Right ventricle myocardium inferior (tissue), 1 donor: ENCODE results near the gene SCGB1C1. TPM values are rescaled to one million over a fixed set of nuclear protein-coding genes. Genes with fewer than 3 reads are reported as not detected.

Experiments used
- ATAC-seq: fragments of 200-7000 bp; cut with Tn5 transposase; one replicate; pipeline ENCODE4 v1.9.1; 2020; ENCODE audit warnings: mild to moderate bottlenecking, moderate library complexity
- DNase-seq: peaks from one replicate; pipeline ENCODE4 v3.0.0; 2021; ENCODE audit errors: missing footprints
- intact Hi-C: fragments of 100-400 bp; cut with DNase I; formaldehyde crosslinking; loops from one replicate; pipeline ENCODE4 v1.11.0; 2022
- total RNA-seq: library from RNA; stranded (reverse); fragmentation: NEBNext Ultra II Directional; extraction: Animal tissue kit (Norgen Biotek cat#: 25700); gene quantifications from one replicate; pipeline ENCODE4 v1.2.1, GENCODE V29; 2021
- donor health status: DM: no; HTN: yes; CAD: no; lungs with severe emphysema.

SCGB1C1 gene
- total RNA-seq, 1 donor from 2014 or later, result not detected

GRCh38 chr11:203945-204586, 11.2 kb downstream of the SCGB1C1 start:
- no peak for DNase-seq

DNA sequence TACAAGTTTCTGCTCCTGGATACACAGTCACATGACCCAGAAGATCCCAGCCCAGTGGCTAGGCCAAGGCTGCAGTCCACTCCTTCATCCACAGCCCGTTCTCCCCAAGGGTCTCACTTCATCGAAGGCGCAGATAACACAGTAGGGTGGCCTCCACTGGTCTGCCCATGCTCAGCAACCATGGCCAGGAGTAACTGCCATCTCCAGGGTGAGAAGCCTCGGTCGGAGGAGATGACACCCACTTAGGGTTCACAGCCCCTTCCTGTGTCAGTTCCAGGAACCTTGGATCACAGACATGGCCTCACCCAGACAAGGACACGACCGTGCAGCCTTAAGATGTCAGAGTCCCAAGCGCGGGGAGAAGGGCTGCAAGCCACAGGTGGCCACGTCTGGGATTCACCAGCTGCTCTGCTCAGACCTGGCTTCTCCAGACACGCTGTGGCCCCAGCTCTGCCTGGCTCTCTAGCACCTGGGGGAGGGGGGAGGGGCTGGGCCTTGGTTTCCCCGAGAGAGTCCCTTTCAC, 11.8 kb downstream of the SCGB1C1 start:
- no peak for ATAC-seq
- no peak for DNase-seq
- intact Hi-C loops, result no loop called here

More at GRCh38 chr11:203945-204586, 11.2 kb downstream of the SCGB1C1 start:
- intact Hi-C loops, result no loop called here
- ATAC-seq, result no peak

DNA sequence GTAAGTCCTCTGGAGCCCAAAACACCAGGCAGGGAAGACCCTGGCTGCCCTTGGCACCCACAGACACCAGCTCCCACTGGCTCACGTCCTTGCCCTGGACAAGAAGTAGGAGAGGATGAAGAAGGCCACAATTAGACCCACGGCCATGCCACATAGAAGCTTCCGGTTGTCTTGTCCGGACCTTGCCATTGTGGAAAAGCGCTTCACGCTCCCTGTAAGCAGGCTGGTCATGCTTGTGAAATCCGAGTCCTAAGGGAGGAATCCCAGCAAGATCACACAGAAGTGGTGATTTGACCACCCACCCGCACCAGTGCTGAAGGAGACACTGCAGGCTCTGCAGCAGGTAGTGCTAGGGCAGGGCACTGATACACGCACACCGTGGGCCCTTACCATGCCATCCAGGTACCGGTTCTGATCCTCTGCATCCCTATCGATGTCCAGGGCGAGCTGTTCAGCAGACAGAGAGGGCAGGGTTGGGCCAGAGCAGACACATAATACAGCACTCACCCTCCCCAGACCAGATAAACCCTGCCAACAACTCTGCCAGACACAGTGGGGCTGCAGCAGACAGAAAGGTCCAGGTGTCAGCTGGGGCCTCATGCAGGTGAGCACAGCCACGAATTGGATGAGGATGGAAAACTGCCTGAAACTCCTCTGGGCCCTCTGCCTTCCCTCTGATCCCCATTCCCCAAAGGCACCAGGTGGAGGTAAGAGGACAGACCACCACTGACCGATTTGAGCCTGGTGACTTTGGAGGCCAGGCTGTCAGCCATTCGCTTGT, 12.5 kb downstream of the SCGB1C1 start:
- ATAC-seq (no peak), DNase-seq (no peak)
- intact Hi-C loops, result no loop called here

- ATAC-seq, result no peak
- no peak for DNase-seq
- intact Hi-C loops, result no loop called here
Measured at GRCh38 chr11:206002-206384, 13.1 kb downstream of the SCGB1C1 start.

GRCh38 chr11:206526-207207, 13.8 kb downstream of the SCGB1C1 start:
- DNase-seq (no peak), ATAC-seq (no peak)
- intact Hi-C loops, result loop anchor here (1.0 kb wide), 1 partner anchor 30 kb away; the partner anchor contains the start of genes PSMD13 and SIRT3

- peak; percentile 98 for DNase-seq
- intact Hi-C loops, result loop anchor here (1.0 kb wide), 1 partner anchor 29 kb away; the partner anchor contains the start of genes PSMD13 and SIRT3
- ATAC-seq, result peak; percentile 92
Measured at GRCh38 chr11:207208-207862, 14.5 kb downstream of the SCGB1C1 start, which contains the start of the genes BET1L and RIC8A. BET1L (minus strand) TSS chr11:207399; CDS start chr11:207321, 78 bp downstream. RIC8A (plus strand) TSS chr11:207708; CDS start chr11:208855, 1,147 bp downstream.

DNA sequence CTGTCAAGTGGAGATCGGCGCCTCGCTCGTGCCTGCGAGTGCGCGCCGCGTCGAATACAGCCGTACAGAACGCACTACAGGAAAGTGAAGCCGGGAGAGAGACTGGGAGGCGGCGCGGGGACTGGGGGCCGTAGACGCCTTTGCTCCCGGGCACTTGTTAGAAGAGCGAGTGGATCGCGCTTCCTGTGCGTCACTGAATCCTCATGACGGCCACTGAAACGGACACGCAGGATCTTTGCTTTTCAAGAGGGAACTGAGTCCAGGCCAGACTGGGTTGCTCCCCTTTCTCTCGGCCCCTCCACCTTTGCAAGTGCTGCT, 14.9 kb downstream of the SCGB1C1 start:
- no peak for DNase-seq
- ATAC-seq, result no peak
- intact Hi-C loops, result loop anchor here (1.0 kb wide), 2 partner anchors 25 to 28 kb away; partner anchors contain the start of genes PSMD13 and SIRT3

DNA sequence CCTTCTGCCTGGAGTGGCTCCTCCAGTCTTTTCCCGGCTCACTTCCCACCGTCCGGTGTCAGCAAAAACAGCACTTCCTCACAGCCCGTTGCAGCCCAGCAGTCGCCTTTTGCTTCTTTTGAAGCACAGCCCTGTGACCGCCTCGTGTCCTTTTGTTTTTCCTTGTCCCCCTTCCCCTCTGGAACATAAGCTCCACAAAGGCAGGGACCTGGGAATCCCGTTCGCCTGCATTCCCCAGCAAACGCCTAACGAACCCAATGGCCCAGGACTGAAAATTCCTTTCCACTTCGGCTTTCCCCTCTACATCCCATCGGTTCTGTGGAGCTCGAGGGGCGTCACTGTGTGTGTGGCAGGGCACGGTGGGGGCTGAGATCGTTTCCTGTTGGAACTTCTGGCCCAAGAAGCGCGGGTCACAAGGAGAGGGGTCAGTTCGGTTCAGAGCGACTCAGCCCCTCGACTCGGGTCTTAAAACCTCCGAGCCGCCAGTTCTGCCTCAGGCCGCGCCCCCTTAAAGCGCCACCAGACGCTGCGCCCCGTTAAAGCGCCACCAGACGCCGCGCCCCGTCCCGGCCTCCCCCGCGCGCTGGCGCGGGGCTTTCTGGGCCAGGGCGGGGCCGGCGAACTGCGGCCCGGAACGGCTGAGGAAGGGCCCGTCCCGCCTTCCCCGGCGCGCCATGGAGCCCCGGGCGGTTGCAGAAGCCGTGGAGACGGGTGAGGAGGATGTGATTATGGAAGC, 15.5 kb downstream of the SCGB1C1 start:
- DNase-seq, result peak; percentile 93
- intact Hi-C loops, result loop anchor here (1.0 kb wide), 1 partner anchor 25 kb away; no protein-coding TSS in a partner anchor
- peak; percentile 78 for ATAC-seq

DNA sequence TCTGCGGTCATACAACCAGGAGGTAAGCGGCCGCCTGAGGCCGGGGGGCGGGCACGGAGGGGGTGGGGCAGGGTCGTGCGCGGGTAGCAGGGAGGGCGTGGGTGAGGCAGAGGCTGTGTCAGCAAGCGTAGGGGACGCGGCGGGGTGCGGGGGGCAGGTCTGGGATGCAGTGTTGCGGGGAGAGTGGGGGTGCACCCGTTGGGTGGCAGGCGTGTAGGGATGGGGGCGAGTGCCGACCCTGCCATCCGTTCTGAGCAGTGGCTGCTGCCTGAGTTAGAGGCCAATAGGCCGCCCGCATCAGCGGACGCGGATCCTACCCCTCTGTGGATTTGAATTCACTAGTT, 16.0 kb downstream of the SCGB1C1 start:
- intact Hi-C loops, result loop anchor here (1.0 kb wide), 1 partner anchor 24 kb away; no protein-coding TSS in a partner anchor
- DNase-seq (no peak), ATAC-seq (peak; percentile 0)

DNA sequence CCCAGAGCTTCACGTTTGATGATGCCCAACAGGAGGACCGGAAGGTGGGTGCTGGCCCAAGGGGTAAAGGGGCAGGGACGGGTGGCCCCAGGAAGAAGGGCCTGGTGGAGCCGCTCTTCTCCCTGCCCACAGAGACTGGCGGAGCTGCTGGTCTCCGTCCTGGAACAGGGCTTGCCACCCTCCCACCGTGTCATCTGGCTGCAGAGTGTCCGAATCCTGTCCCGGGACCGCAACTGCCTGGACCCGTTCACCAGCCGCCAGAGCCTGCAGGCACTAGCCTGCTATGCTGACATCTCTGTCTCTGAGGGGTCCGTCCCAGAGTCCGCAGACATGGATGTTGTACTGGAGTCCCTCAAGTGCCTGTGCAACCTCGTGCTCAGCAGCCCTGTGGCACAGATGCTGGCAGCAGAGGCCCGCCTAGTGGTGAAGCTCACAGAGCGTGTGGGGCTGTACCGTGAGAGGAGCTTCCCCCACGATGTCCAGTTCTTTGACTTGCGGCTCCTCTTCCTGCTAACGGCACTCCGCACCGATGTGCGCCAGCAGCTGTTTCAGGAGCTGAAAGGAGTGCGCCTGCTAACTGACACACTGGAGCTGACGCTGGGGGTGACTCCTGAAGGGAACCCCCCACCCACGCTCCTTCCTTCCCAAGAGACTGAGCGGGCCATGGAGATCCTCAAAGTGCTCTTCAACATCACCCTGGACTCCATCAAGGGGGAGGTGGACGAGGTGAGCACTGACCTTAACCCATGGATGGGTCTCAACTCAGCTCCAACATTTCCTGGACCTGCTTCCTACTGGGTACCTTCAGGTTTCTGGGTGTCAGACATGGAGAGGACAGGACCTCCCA, 16.6 kb downstream of the SCGB1C1 start:
- DNase-seq (no peak), ATAC-seq (no peak)
- intact Hi-C loops, result no loop called here

GRCh38 chr11:210122-210802, 17.4 kb downstream of the SCGB1C1 start:
- intact Hi-C loops, result no loop called here
- DNase-seq (no peak), ATAC-seq (no peak)

DNA sequence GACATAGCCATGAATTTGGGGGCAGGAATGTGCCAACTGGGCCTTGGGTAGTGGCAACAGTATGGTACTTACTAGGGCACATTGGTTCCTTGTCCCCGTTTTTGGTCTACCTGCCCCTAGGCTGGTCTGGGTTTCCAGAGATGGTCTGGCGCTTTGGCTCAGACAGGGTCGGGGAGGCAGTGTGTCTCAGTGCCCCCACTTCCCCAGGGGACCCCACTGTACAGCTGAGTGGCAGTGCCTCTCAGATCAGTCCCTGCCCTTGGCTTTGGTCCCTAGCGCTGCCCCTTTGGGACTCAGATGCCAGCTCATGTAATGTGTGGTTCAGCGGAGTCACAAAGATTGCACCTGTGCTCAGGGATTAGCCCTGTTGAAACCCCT, 17.9 kb downstream of the SCGB1C1 start:
- DNase-seq (no peak), ATAC-seq (no peak)
- intact Hi-C loops, result no loop called here

GRCh38 chr11:211295-211694, 18.4 kb downstream of the SCGB1C1 start:
- DNase-seq, result no peak
- no peak for ATAC-seq
- intact Hi-C loops, result no loop called here

DNA sequence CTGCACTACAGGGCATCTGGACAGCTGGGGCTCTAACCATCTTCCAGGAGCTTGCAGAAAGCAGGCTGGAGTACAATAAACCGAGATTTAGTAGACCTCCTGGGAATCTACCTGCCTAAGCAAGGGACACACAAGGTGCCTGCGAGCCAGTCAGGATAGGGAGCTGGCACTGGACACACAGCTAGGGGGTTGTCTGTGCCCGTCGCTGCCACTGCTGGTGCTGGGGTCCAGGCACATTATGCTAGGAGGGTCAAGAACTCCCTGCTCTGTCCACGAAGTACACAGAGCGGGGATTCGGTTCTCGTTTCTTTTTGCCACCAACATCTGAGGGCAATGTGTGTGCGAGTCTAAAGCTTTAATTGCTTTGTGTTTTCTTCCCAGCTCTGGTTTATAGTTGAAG, 18.9 kb downstream of the SCGB1C1 start:
- DNase-seq (no peak), ATAC-seq (no peak)
- intact Hi-C loops, result no loop called here

- intact Hi-C loops, result no loop called here
- ATAC-seq, result no peak
- DNase-seq, result no peak
Measured at GRCh38 chr11:212150-213100, 19.5 kb downstream of the SCGB1C1 start.

GRCh38 chr11:213111-213510, 20.2 kb downstream of the SCGB1C1 start:
- DNase-seq, result no peak
- intact Hi-C loops, result no loop called here
- no peak for ATAC-seq
